ENCODE data around the gene SETD4.

DNA sequence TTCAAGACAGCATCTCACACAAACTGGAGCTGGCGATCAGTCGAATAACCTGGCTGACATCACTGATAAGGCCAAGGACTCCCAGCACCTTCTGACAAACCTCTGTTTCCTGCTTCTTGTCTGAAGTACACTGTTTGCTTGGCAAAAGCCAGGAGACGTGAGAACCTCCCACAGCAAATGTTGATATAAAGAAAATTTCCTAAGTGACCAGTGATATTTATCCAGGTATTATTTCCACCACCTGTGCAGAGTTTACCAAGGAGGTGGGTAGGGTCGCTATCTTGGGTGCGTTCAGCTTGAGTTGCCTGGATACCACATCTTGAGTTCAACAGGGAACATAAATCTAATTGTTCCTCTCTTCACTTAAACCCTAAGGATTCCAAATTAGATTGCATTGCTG lies 72.9 kb downstream of the SETD4 start:
- no peak for TF ChIP-seq EZH2 (IDR thresholded peaks at IDR 0.05; ENCODE audit: insufficient read depth, poor library complexity, severe bottlenecking)
- TF ChIP-seq EZH2phosphoT487 (IDR thresholded peaks at IDR 0.05; ENCODE audit: insufficient read depth, low read depth) = no peak
